Esophagus muscularis mucosa (tissue), 4 donors: Measurements from ENCODE around the gene CTSH. TPM values are rescaled to one million over a fixed set of nuclear protein-coding genes. Genes with fewer than 3 reads are reported as not detected.

Experiments used
- DNase-seq: peaks from one replicate; pipeline ENCODE4 v3.0.0-alpha.2; 2017; ENCODE audit errors: extremely low spot score
- H3K27ac ChIP-seq, 4 donors: fragments of 200-600 bp; sonication (generic); replicated peaks in 1 of 4; 1 replicate in 3 of 4; 2 replicates in 1 of 4; pipeline ENCODE4 v1.5.1; 2016 to 2019; ENCODE audit warnings: mild to moderate bottlenecking in 1 of 4
- H3K27me3 ChIP-seq, 4 donors: fragments of 200-600 bp; sonication (generic); one replicate each; pipeline versions ENCODE4 v1.5.1 to v1.6.0; 2016 to 2019
- H3K36me3 ChIP-seq, 4 donors: fragments of 200-600 bp; sonication (generic); one replicate each; pipeline ENCODE4 v1.5.1; 2016 to 2019
- H3K4me1 ChIP-seq, 4 donors: fragments of 200-600 bp; sonication (generic); one replicate each; pipeline ENCODE4 v1.5.1; 2016 to 2019
- H3K4me3 ChIP-seq, 4 donors: fragments of 200-600 bp; sonication (generic); 1 replicate in 2 of 4; 2 replicates in 2 of 4; pipeline ENCODE4 v1.5.1; 2016 to 2019; ENCODE audit warnings: mild to moderate bottlenecking in 4 of 4, moderate library complexity in 1 of 4
- H3K9me3 ChIP-seq, 4 donors: fragments of 200-600 bp; sonication (generic); 1 replicate in 3 of 4; 2 replicates in 1 of 4; pipeline ENCODE4 v1.5.1; 2016 to 2019
- CTCF ChIP-seq, 3 experiments: fragments of 200-600 bp in 2 of 3; fragments of 450-650 bp in 1 of 3; sonication (generic) in 2 of 3; IDR thresholded peaks; one replicate each; pipeline ENCODE4 v1.5.1; 2017 to 2019; ENCODE audit warnings: antibody characterized with exemption in 3 of 3, mild to moderate bottlenecking in 2 of 3, moderate library complexity in 1 of 3
- EP300 ChIP-seq: sonication (generic); formaldehyde crosslinking; IDR thresholded peaks from one replicate; pipeline ENCODE4 v1.6.1; 2017; ENCODE audit warnings: antibody characterized with exemption
- POLR2A ChIP-seq: fragments of 450-650 bp; IDR thresholded peaks from one replicate; pipeline ENCODE4 v1.6.1; 2017; ENCODE audit warnings: antibody characterized with exemption, moderate library complexity, mild to moderate bottlenecking, low read depth
- POLR2AphosphoS5 ChIP-seq, 2 donors: sonication (generic); formaldehyde crosslinking; IDR thresholded peaks; one replicate each; pipeline ENCODE4 v1.6.1; 2017; ENCODE audit warnings: antibody characterized with exemption in 2 of 2
- WGBS: methylation state at CpG from one replicate; pipeline ENCODE4 v1.1.5; 2018; 5-methylcytosine and 5-hydroxymethylcytosine counted together
- intact Hi-C: fragments of 100-400 bp; cut with DNase I; formaldehyde crosslinking; loops from one replicate; pipeline ENCODE4 v1.15.1; 2023
- total RNA-seq, 4 donors: library from RNA; depleted of rRNA; stranded (reverse); fragments of >200 nt; gene quantifications; one replicate each; pipeline versions ENCODE4 v1.1.0 to v1.2.1, GENCODE V29; 2016

CTSH gene
- total RNA-seq, 4 donors from 2014 or later, result 56.1 to 114 (median 74.9) TPM

- Histone ChIP-seq H3K27me3 (no peaks in the 10 kb centered on the region), H3K27ac (no peak overlapping the region), H3K4me1 (peaks cover 9 to 21% (median 10%) of the 10 kb centered on the region in 4 donors), H3K9me3 (no peaks in the 10 kb centered on the region), H3K4me3 (no peak overlapping the region), H3K36me3 (no peaks in the 10 kb centered on the region)
- intact Hi-C loops, result no loop called here
- no peak for DNase-seq
- WGBS, result 80% methylated on average over 4 of the region's 4 CpGs
- TF ChIP-seq EP300 (no peak), POLR2A (no peak), CTCF (IDR thresholded peaks at IDR 0.05) (no peak), POLR2AphosphoS5 (IDR thresholded peaks at IDR 0.05) (no peak)
These were observed 7.0 kb upstream of the CTSH start for GRCh38 chr15:78951841-78952238.

- no peaks in the 10 kb centered on the region for H3K9me3 ChIP-seq
- no peak for TF ChIP-seq POLR2A
- TF ChIP-seq CTCF (IDR thresholded peaks at IDR 0.05), result peak in 2 of 3 experiments; percentile 8 to 42
- H3K36me3 ChIP-seq, result no peaks in the 10 kb centered on the region
- H3K27me3 ChIP-seq, result no peaks in the 10 kb centered on the region
- no peak for DNase-seq
- 59% methylated on average over 10 of the region's 10 CpGs for WGBS
- intact Hi-C loops, result no loop called here
- peaks cover 9 to 21% (median 10%) of the 10 kb centered on the region in 4 donors for H3K4me1 ChIP-seq
- H3K27ac ChIP-seq, result no peak overlapping the region
- no peak overlapping the region for H3K4me3 ChIP-seq
These were observed 6.3 kb upstream of the CTSH start for GRCh38 chr15:78950902-78951840.

- Histone ChIP-seq H3K27ac (no peak overlapping the region), H3K4me3 (no peak overlapping the region), H3K27me3 (no peaks in the 10 kb centered on the region), H3K9me3 (no peaks in the 10 kb centered on the region), H3K36me3 (no peaks in the 10 kb centered on the region), H3K4me1 (peaks cover 10 to 21% (median 11%) of the 10 kb centered on the region in 4 donors)
- WGBS, result 94% methylated on average over 9 of the region's 9 CpGs
- intact Hi-C loops, result no loop called here
- no peak for TF ChIP-seq POLR2AphosphoS5 (IDR thresholded peaks at IDR 0.05)
- TF ChIP-seq CTCF (IDR thresholded peaks at IDR 0.05), result no peak
- no peak for TF ChIP-seq POLR2A
- TF ChIP-seq EP300, result no peak
- DNase-seq, result no peak
These were observed 5.5 kb upstream of the CTSH start for GRCh38 chr15:78950343-78950742.

GRCh38 chr15:78949461-78949860 lies 4.6 kb upstream of the CTSH start:
- TF ChIP-seq POLR2A (no peak), POLR2AphosphoS5 (IDR thresholded peaks at IDR 0.05) (no peak), CTCF (IDR thresholded peaks at IDR 0.05) (no peak), EP300 (no peak)
- Histone ChIP-seq H3K36me3 (no peaks in the 10 kb centered on the region), H3K27me3 (no peaks in the 10 kb centered on the region), H3K4me3 (no peak overlapping the region), H3K9me3 (peaks cover 0 to 5% (median 0%) of the 10 kb centered on the region in 4 donors), H3K4me1 (peaks cover 10 to 30% (median 20%) of the 10 kb centered on the region in 4 donors), H3K27ac (no peak overlapping the region)
- intact Hi-C loops, result no loop called here
- 0% methylated on average over 1 of the region's 1 CpG for WGBS
- DNase-seq, result no peak
